Esophagus squamous epithelium (tissue), 4 donors: ENCODE data around the gene RMND5A.

Experiments used
- CTCF ChIP-seq, 6 experiments: fragments of 450-650 bp in 4 of 6; fragments of 200-600 bp in 2 of 6; sonication (generic) in 2 of 6; IDR thresholded peaks; one replicate each; pipeline ENCODE4 v1.5.1; 2016 to 2019; ENCODE audit warnings: antibody characterized with exemption in 6 of 6, mild to moderate bottlenecking in 4 of 6, moderate library complexity in 4 of 6
- POLR2A ChIP-seq, 4 donors: fragments of 450-650 bp; IDR thresholded peaks; one replicate each; pipeline ENCODE4 v1.6.1; 2017; ENCODE audit warnings: antibody characterized with exemption in 4 of 4, mild to moderate bottlenecking in 4 of 4, moderate library complexity in 3 of 4

GRCh38 chr2:86752934-86753333 lies 32.8 kb downstream of the RMND5A start:
- TF ChIP-seq CTCF (IDR thresholded peaks at IDR 0.05): no peak
- TF ChIP-seq POLR2A (IDR thresholded peaks at IDR 0.05): no peak
